Activated CD4-positive, alpha-beta T cell treated with anti-CD3 and anti-CD28 coated beads, Interleukin-2, amount 10 ng/mL, durations not matched to agents 7 days and 5 days (primary cell): ENCODE measurements around the gene IGSF22. TPM values are rescaled to one million over a fixed set of nuclear protein-coding genes. Genes with fewer than 3 reads are reported as not detected.

Experiments
- CTCF ChIA-PET: fragments of 350-600 bp; sonication (Branson Sonifier 250); formaldehyde crosslinking; loops from one replicate; lab custom pipeline; 2021; ENCODE audit warnings: antibody characterized with exemption; lab: Charles Lee
- POLR2A ChIA-PET: fragments of 350-600 bp; sonication (Branson Sonifier 250); formaldehyde crosslinking; loops from one replicate; lab custom pipeline; 2021; ENCODE audit warnings: antibody characterized with exemption; lab: Charles Lee
- DNase-seq: peaks from one replicate; pipeline ENCODE4 v3.0.0-alpha.2; 2020
- H3K27ac Mint-ChIP-seq: one replicate; pipeline ENCODE4 v1.8.0; 2021; ENCODE audit warnings: mild to moderate bottlenecking, moderate library complexity, mixed read lengths
- H3K27me3 Mint-ChIP-seq: one replicate; pipeline ENCODE4 v1.8.0; 2021; ENCODE audit warnings: mixed read lengths
- H3K36me3 Mint-ChIP-seq: one replicate; pipeline ENCODE4 v1.8.0; 2021; ENCODE audit warnings: low read depth, mixed read lengths
- H3K4me1 Mint-ChIP-seq: one replicate; pipeline ENCODE4 v1.8.0; 2021; ENCODE audit warnings: mixed read lengths
- H3K4me3 Mint-ChIP-seq: one replicate; pipeline ENCODE4 v1.8.0; 2021; ENCODE audit warnings: mild to moderate bottlenecking, moderate library complexity, mixed read lengths
- H3K9me3 Mint-ChIP-seq: one replicate; pipeline ENCODE4 v1.8.0; 2021; ENCODE audit warnings: mixed read lengths
- total RNA-seq, 2 experiments: library from RNA; stranded (reverse); gene quantifications; one replicate each; pipeline ENCODE4 v1.2.3, GENCODE V29; 2021

IGSF22 gene
- total RNA-seq, 2 experiments from 2014 or later = 0.05 TPM; not detected in 1

DNA sequence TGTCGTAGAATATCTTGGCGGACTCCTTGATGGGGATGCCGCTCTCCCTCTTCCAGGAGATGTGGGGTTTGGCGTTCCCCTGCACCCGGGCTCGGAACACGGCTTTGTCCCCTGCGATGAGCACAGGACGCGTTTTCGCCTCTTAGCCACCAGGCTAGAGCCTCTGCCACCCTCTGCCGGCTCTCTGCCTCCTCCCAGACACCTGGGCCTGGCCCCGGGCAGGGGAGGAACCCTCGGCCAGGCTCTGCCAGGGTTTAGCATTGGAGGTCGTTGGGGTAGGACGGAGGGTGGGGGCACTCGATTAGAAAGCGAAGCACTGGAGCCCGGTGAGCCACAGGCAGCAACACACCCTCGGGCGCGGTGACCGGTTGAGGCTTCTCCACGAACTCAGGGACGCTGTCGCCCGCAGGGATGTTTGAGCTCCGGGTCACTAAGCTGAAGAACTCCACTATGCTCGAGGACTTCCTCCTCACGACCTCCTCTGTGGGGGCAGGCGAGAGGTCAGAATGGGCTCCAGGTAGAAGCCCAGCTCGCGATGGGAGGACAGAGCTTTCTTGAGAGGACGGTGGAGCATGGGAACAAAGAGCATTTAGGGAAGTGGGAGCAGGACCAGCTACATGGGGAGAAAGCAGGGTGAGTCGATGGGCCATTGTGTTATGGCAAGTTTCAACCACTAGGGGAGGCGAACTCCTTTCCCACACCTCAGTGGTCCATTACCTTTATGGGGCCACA lies 4.3 kb downstream of the IGSF22 start:
- no peaks in the 10 kb centered on the region for H3K36me3 Mint-ChIP-seq
- peaks cover 3% of the 10 kb centered on the region for H3K4me1 Mint-ChIP-seq
- POLR2A ChIA-PET = no interaction called here
- DNase-seq = peak; percentile 55
- H3K4me3 Mint-ChIP-seq = peak overlapping the region; percentile 73
- CTCF ChIA-PET = interaction anchor here (0.5 to 3.2 kb wide), 27 partner anchors 9 to 466 kb away, joined by 3 to 24 read pairs (median 4); partner anchors contain the start of genes TMEM86A and TSG101
- H3K27me3 Mint-ChIP-seq = peaks cover 8% of the 10 kb centered on the region
- H3K27ac Mint-ChIP-seq = no peak overlapping the region
- H3K9me3 Mint-ChIP-seq = no peaks in the 10 kb centered on the region

DNA sequence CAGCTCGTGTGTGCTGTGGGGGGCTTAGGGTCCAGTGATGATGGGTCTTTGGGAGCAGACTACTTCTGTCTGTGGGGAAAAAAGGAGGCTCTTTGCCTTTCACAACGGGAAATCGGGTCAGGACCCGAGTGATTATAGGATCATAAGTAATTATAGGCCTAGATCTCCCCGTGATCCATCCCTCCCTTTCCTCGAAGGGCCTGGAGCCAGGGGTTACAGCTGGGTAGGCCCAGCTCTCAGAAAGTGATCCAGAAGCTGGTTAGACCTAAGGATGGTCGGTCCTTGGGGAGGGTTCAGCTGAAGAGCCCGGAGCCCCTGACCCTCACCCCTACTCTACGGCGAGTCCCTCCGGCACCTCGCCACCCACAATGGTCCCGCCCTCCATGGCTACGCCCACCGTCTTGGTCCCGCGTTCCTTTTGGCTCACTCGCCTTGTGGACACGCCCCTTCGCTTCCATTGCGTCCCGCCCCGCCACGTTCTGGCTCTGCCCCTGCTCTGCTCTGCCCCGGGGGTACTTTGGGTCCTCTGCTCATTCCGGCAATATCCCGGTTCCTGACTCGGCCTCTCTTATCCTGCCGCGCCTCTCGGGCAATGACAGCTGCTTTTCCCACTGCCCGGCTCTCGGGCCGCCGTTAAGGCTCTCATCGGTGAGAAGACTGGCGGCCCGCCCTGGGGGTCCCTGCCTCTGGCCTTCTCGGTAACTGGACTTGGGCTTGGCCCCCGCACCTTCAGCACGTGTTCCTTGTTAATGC lies 5.0 kb downstream of the IGSF22 start:
- H3K4me1 Mint-ChIP-seq = peaks cover 3% of the 10 kb centered on the region
- H3K9me3 Mint-ChIP-seq = no peaks in the 10 kb centered on the region
- peak; percentile 74 for DNase-seq
- H3K27me3 Mint-ChIP-seq = peaks cover 8% of the 10 kb centered on the region
- no peaks in the 10 kb centered on the region for H3K36me3 Mint-ChIP-seq
- H3K4me3 Mint-ChIP-seq = peak overlapping the region; percentile 73
- no peak overlapping the region for H3K27ac Mint-ChIP-seq
- ChIA-PET CTCF (interaction anchor here (0.9 to 3.2 kb wide), 14 partner anchors 9 to 426 kb away, joined by 3 to 24 read pairs (median 4); partner anchors contain the start of gene TMEM86A), POLR2A (no interaction called here)

DNA sequence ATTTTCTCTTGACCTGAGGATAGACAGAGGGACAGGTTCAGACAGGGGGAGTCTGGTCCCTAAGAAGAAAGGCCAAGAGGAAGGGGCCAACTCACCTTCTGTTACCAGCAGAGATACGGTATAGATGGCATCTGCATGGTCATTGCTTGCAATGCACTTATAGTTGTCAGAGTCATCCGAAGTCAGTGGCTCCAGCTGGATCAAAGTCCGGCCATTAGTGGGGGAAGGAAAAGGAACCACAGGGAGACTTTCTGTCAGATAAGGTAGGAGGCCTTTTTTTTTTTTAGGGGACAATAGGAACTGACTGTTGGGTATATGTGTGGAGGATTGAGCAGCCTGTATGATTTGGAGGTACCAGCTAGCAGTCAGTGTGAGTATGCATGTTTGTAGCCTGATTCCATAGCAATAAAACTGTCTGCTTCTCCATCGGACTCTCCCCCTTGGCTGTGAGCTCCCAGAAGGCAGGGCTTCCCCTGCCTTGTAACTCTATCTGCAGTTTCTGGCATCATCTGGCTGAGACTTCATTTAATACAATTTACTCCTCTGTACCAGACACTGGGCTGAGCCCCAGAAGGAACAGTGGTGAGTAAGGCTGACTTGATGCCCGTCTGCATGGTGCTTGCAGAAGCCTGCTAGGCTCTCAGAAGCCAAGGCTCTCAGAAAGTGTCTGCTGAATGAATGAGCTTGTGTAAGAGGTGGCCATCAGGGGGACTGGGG lies 5.7 kb downstream of the IGSF22 start:
- ChIA-PET CTCF (interaction anchor here (1.0 to 2.1 kb wide), 4 partner anchors 11 to 362 kb away, joined by 3 to 10 read pairs (median 6); no protein-coding TSS in a partner anchor), POLR2A (no interaction called here)
- no peak overlapping the region for H3K27ac Mint-ChIP-seq
- peak overlapping the region; percentile 33 for H3K4me3 Mint-ChIP-seq
- H3K4me1 Mint-ChIP-seq = peaks cover 3% of the 10 kb centered on the region
- no peaks in the 10 kb centered on the region for H3K9me3 Mint-ChIP-seq
- H3K36me3 Mint-ChIP-seq = no peaks in the 10 kb centered on the region
- no peak for DNase-seq
- H3K27me3 Mint-ChIP-seq = peaks cover 8% of the 10 kb centered on the region

DNA sequence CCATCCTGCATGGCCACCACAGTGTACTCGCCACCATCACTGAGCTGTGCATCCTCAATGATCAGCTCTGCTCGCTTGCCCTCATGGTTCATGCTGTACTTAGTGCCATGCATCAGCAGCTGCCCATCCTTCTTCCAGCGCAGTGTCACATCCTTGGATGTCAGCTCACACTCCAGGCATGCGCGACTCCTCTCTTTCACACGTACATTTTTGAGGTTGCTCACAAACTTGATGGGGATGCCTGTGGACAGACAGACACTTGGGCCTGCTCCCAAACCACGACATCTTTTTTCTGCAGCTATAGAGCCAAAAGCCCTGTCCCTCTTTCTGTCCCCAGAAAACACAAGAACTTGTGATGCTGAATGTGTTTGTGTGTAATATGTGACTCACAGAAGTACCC lies 10.5 kb downstream of the IGSF22 start:
- Mint-ChIP-seq H3K27ac (no peak overlapping the region), H3K27me3 (peaks cover 3% of the 10 kb centered on the region), H3K4me1 (no peaks in the 10 kb centered on the region), H3K4me3 (no peak overlapping the region), H3K9me3 (no peaks in the 10 kb centered on the region), H3K36me3 (no peaks in the 10 kb centered on the region)
- POLR2A ChIA-PET = no interaction called here
- no peak for DNase-seq
- CTCF ChIA-PET = interaction anchor here (0.5 to 1.3 kb wide), 3 partner anchors 14 to 343 kb away, joined by 3 to 4 read pairs (median 4); no protein-coding TSS in a partner anchor

DNA sequence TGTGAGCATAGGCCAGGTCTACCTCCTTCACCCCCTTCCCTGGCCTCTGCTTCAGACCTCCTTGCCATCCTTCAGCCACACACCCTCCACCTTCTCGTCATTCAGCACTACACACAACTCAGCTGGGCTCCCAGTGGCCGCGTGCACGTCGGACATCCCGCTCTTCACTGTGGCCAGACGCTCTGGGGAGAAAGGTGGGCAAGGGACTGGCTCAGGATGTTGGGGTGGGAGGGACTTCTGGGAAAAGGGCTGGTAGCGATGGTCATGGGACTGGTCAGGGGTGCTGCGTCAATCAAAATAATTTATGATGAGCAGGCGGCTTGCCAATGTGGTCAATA lies 11.6 kb downstream of the IGSF22 start:
- no peaks in the 10 kb centered on the region for H3K36me3 Mint-ChIP-seq
- POLR2A ChIA-PET = no interaction called here
- no peaks in the 10 kb centered on the region for H3K9me3 Mint-ChIP-seq
- H3K4me1 Mint-ChIP-seq = no peaks in the 10 kb centered on the region
- H3K27ac Mint-ChIP-seq = no peak overlapping the region
- DNase-seq = no peak
- H3K27me3 Mint-ChIP-seq = peaks cover 9% of the 10 kb centered on the region
- no peak overlapping the region for H3K4me3 Mint-ChIP-seq
- CTCF ChIA-PET = interaction anchor here (1.4 kb wide), 1 partner anchor 28 kb away, joined by 4 read pairs; no protein-coding TSS in a partner anchor

DNA sequence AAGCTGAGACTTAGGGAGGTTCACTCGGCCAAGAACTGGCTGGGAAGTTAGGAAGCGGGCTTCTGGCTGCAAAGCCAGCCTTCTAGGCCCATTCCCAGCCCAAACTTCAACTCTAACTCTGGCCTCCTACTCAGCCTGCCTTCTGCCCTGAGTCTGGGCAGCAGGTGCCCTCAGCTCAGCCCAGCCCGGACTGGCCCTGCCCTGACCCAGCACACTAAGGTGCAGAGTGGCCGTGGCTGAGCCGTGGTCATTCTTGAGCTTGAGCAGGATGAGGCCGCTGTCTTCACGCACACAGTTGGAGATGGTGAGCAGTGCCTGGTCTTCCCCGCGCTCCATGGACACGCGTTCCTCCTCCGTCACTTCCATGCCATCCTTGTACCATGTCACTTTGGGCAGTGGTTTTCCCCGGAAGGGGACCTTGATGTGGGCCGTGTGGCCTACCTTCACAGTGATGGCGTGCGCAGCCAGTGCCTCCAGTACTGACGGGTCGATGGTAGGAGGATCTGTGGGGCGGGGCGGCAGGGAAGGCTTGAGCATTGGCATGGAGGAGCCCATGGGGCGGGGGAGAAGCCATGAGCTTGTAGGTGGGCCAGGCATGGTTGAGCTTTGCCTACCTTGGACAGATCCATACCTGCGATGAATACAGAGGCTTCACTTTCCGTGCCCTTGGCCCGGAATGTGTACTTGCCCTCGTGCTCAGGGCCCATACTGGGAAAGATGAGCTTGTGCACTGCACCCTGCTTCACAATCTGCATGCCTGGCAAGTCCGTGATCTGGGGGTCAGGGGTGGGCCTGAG lies 12.1 kb downstream of the IGSF22 start:
- no peak overlapping the region for H3K27ac Mint-ChIP-seq
- no peaks in the 10 kb centered on the region for H3K36me3 Mint-ChIP-seq
- peaks cover 8% of the 10 kb centered on the region for H3K27me3 Mint-ChIP-seq
- H3K4me3 Mint-ChIP-seq = no peak overlapping the region
- ChIA-PET POLR2A (no interaction called here), CTCF (interaction anchor here (1.4 to 2.2 kb wide), 3 partner anchors 16 to 27 kb away, joined by 3 to 8 read pairs (median 4); partner anchors contain the start of gene TMEM86A)
- H3K9me3 Mint-ChIP-seq = no peaks in the 10 kb centered on the region
- H3K4me1 Mint-ChIP-seq = no peaks in the 10 kb centered on the region
- DNase-seq = no peak

DNA sequence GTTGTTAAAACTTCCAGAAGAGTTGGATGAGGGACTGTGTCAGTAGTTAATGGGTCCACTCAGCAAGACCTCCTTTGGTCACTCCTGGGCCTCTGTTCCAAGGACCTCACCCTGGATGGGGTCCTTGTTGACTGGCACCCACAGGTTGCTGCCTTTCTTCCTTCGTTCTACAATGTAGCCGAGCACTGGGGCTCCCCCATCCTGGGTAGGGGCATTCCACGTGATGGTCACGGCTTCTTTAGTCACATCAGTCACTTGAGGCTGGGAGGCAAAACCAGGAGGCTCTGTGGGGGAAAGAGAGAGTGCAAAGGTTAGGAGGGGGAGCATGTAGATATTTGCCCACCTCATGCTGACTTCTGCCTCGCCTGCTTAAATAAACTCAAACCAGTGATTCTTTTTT lies 15.4 kb downstream of the IGSF22 start:
- Mint-ChIP-seq H3K27me3 (peaks cover 27% of the 10 kb centered on the region), H3K4me1 (peaks cover 9% of the 10 kb centered on the region), H3K9me3 (no peaks in the 10 kb centered on the region), H3K36me3 (no peaks in the 10 kb centered on the region), H3K27ac (no peak overlapping the region), H3K4me3 (no peak overlapping the region)
- DNase-seq = no peak
- ChIA-PET CTCF (no interaction called here), POLR2A (no interaction called here)

DNA sequence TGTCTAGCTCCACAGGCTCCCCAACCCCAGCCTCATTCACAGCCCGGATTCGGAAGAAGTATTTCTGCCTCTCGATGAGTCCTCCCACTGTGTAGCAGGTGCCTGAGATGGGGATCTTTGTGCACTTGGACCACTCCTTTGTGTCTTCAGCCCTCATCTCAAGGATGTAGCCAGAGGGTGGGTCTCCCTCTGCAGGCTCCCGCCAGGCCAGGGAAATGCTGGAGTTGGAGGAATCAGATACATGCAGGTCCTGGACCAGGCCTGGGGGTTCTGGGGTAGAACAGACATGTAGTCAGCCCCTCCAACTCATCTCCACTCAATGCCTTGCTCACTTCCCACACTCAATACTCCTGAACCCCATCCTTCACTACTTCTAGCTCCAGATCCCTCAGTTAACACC lies 16.6 kb downstream of the IGSF22 start:
- Mint-ChIP-seq H3K36me3 (no peaks in the 10 kb centered on the region), H3K4me1 (peaks cover 14% of the 10 kb centered on the region), H3K9me3 (no peaks in the 10 kb centered on the region), H3K4me3 (no peak overlapping the region), H3K27me3 (peaks cover 38% of the 10 kb centered on the region), H3K27ac (no peak overlapping the region)
- ChIA-PET POLR2A (no interaction called here), CTCF (interaction anchor here (0.6 to 1.1 kb wide), 2 partner anchors 8 to 364 kb away, joined by 3 read pairs; no protein-coding TSS in a partner anchor)
- no peak for DNase-seq

DNA sequence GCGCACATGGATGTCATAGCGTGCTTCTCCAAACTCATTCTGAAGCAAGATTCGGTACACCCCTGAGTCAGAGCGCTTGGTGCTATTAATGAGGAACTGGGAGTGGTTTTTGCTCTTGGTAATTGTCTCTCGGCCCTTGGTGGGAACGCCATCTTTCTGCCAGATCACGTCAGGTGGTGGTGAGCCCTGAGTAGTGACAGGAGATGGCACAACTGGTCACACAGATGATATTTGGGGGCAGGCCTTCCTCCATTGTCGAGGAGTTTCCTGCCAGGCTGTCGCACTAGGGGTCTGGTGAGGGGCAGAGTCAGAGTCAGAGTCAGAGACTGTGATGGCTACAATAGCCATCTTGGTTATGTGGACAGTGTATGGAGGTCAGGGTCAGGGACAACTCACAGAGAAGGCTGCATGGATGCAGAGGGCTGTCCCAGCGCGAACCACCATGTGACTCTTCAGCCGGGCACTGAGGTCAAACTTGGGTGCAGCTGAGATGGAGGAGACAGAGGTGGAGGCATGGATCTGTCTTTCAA lies 18.1 kb downstream of the IGSF22 start:
- no peaks in the 10 kb centered on the region for H3K36me3 Mint-ChIP-seq
- H3K27ac Mint-ChIP-seq = no peak overlapping the region
- no peaks in the 10 kb centered on the region for H3K9me3 Mint-ChIP-seq
- H3K27me3 Mint-ChIP-seq = peaks cover 46% of the 10 kb centered on the region
- H3K4me3 Mint-ChIP-seq = no peak overlapping the region
- DNase-seq = no peak
- CTCF ChIA-PET = interaction anchor here (4.8 kb wide), 1 partner anchor 14 kb away, joined by 24 read pairs; no protein-coding TSS in a partner anchor
- H3K4me1 Mint-ChIP-seq = peaks cover 14% of the 10 kb centered on the region
- POLR2A ChIA-PET = no interaction called here

DNA sequence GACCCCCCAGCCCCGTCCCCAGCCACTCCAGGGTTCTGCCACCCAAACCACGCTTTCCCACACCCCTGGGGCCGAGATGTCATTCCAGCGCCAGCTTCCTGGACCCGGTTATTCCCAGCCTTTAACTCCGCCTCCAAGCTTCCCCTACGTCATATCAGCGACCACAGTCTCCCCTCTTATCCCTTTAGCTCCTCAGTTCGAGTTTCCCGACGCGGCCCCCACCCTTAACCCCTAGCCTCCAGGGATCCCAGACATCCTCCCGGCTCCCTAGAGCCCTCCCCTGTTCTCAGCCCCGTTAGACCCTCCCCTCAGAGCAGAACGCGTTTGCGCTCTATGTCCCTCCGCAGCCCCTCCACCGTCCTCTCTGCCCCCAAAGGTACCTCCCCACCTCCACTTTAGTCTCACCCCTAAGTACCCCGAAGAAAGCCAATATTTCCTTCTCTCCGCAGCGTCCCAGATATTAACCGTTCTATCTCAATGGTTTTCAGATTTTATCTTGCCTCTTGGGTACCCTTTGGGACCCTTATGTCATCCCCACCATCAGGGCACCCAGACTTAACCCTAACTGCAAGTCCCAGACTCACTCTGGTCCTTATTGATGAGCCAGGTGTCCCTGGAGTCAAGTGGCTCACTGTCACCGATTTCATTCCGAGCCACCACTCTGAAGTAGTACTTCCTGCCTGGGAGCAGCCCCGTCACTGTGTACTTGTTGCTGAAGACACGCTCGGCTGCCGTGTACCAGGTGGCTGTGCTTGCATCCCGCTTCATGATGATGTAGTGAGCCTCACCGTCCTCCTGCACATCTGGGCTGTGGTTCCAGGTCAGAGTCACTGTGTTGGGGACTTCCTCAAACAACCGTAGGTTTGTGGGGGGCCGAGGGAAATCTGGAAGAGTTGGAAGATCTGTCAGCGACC lies 19.4 kb downstream of the IGSF22 start:
- CTCF ChIA-PET = interaction anchor here (0.8 to 4.8 kb wide), 3 partner anchors 11 to 19 kb away, joined by 3 to 24 read pairs (median 3); partner anchors contain the start of gene IGSF22
- peak; percentile 43 for DNase-seq
- Mint-ChIP-seq H3K27ac (no peak overlapping the region), H3K4me3 (peak overlapping the region; percentile 15), H3K36me3 (no peaks in the 10 kb centered on the region), H3K4me1 (peaks cover 14% of the 10 kb centered on the region), H3K9me3 (no peaks in the 10 kb centered on the region), H3K27me3 (peaks cover 46% of the 10 kb centered on the region)
- POLR2A ChIA-PET = no interaction called here
